ENCODE measurements around the gene BEX3.
A peak's percentile ranks its signal among the peaks of the same experiment; 100 is the strongest.

The BEX3 gene

DNA sequence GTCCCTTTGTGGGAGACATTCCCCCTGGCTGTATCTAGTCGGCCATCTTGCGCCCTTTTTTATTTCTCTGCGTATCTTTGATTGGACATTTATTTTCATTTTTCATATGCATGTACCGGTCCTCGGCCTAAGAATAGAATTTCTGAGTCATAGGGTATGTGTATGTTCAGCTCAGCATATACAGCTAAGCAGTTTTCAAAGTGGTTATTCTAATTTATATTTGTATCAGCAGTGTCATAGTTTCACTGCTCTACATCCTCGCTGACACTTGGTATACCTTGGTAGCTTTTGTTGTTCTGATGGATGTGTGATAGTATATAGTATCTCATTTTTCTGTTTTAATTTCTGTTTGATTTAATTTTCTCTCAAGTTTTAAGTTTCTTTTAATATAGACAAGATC lies 38.7 kb downstream of the BEX3 start:
- no peak overlapping the region for H3K23ac ChIP-seq (ENCODE audit: low read length)
- H3K27ac ChIP-seq (ENCODE audit: low read depth, low read length): no peak overlapping the region
- DNase-seq: no peak
- H3K9ac ChIP-seq (ENCODE audit: low read length): no peak overlapping the region
- H3K27me3 ChIP-seq (ENCODE audit: insufficient read depth, low read length, poor library complexity): no peaks in the 10 kb centered on the region
- H3K4me2 ChIP-seq (ENCODE audit: low read length): no peak overlapping the region
- no peaks in the 10 kb centered on the region for H3K4me1 ChIP-seq (ENCODE audit: control insufficient read depth, low read depth, low read length)
- no peak overlapping the region for H3K18ac ChIP-seq (ENCODE audit: low read length)
- no peak overlapping the region for H3K56ac ChIP-seq (ENCODE audit: low read length)
- no CpG with 5 or more reads among the region's 6 CpGs for WGBS (ENCODE audit: extremely low coverage, insufficient coverage, low lambda C conversion rate)
- no peaks in the 10 kb centered on the region for H3K79me1 ChIP-seq (ENCODE audit: low read length)
- H4K5ac ChIP-seq (ENCODE audit: low read length): no peak overlapping the region
- H3K4ac ChIP-seq (ENCODE audit: low read depth, low read length): no peak overlapping the region
- H2BK5ac ChIP-seq (ENCODE audit: low read length): no peak overlapping the region
- no peak overlapping the region for H3K4me3 ChIP-seq (ENCODE audit: low read length)
- no peaks in the 10 kb centered on the region for H3K36me3 ChIP-seq (ENCODE audit: control insufficient read depth, insufficient read depth, low read length)
- H4K8ac ChIP-seq (ENCODE audit: low read depth, low read length): no peak overlapping the region
- no peak overlapping the region for H2BK15ac ChIP-seq (replicated peaks; ENCODE audit: low read depth)
- no peaks in the 10 kb centered on the region for H3K79me2 ChIP-seq (ENCODE audit: control insufficient read depth, insufficient read depth, low read length)
- no peak overlapping the region for H2BK120ac ChIP-seq (ENCODE audit: low read depth, low read length)
- H2AK5ac ChIP-seq (ENCODE audit: low read length): no peak overlapping the region

DNA sequence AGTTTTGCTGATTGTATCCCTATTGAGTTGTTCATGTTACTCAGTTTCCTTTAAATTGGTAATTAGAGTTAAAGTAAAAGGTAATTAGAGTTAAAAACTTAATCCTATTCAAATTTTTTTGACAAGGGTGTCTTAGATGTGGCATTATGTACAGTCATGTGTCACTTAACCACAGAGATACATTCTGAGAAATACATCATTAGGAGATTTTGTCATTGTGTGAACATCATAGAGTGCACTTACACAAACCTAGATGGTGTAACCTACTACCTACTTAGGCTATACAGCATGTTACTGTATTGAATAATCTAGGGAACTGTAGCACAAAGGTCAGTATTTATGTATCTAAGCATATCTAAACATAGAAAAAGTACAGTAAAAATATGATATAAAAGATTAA lies 39.2 kb downstream of the BEX3 start:
- Histone ChIP-seq H3K36me3 (ENCODE audit: control insufficient read depth, insufficient read depth, low read length) (no peaks in the 10 kb centered on the region), H2AK5ac (ENCODE audit: low read length) (no peak overlapping the region), H3K4me3 (ENCODE audit: low read length) (no peak overlapping the region), H2BK5ac (ENCODE audit: low read length) (no peak overlapping the region), H3K27ac (ENCODE audit: low read depth, low read length) (no peak overlapping the region), H3K79me2 (ENCODE audit: control insufficient read depth, insufficient read depth, low read length) (no peaks in the 10 kb centered on the region), H3K23ac (ENCODE audit: low read length) (no peak overlapping the region), H3K18ac (ENCODE audit: low read length) (no peak overlapping the region), H3K4me1 (ENCODE audit: control insufficient read depth, low read depth, low read length) (no peaks in the 10 kb centered on the region), H3K4ac (ENCODE audit: low read depth, low read length) (no peak overlapping the region), H3K56ac (ENCODE audit: low read length) (no peak overlapping the region), H2BK15ac (replicated peaks; ENCODE audit: low read depth) (no peak overlapping the region), H2BK120ac (ENCODE audit: low read depth, low read length) (no peak overlapping the region), H3K4me2 (ENCODE audit: low read length) (no peak overlapping the region), H4K5ac (ENCODE audit: low read length) (no peak overlapping the region), H3K79me1 (ENCODE audit: low read length) (no peaks in the 10 kb centered on the region), H3K27me3 (ENCODE audit: insufficient read depth, low read length, poor library complexity) (no peaks in the 10 kb centered on the region), H4K8ac (ENCODE audit: low read depth, low read length) (no peak overlapping the region), H3K9ac (ENCODE audit: low read length) (no peak overlapping the region)
- DNase-seq: no peak

DNA sequence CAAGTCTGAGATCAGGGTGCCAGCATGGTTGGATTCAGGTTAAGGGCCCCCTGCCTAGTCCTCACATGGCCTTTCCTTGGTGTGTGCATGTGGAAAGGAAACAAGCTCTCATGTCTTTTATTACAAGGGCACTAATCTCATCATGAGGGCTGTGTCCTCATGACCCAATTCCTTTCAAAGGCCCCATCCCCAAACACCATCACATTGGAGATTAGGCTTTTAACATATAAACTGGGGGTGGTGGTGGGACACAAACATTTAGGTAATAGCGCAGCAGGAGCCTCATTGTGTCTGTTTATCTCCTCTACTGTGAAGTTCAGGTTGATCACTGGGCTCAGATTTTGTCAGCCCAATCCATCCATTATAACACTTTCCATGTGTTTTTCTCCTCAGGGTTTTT lies 41.0 kb downstream of the BEX3 start:
- no peak overlapping the region for H4K8ac ChIP-seq (ENCODE audit: low read depth, low read length)
- no peak overlapping the region for H3K18ac ChIP-seq (ENCODE audit: low read length)
- no peak overlapping the region for H3K4me3 ChIP-seq (ENCODE audit: low read length)
- H3K79me1 ChIP-seq (ENCODE audit: low read length): no peaks in the 10 kb centered on the region
- no peak overlapping the region for H3K4me2 ChIP-seq (ENCODE audit: low read length)
- H3K36me3 ChIP-seq (ENCODE audit: control insufficient read depth, insufficient read depth, low read length): no peaks in the 10 kb centered on the region
- no peak overlapping the region for H2AK5ac ChIP-seq (ENCODE audit: low read length)
- H3K27ac ChIP-seq (ENCODE audit: low read depth, low read length): no peak overlapping the region
- no peaks in the 10 kb centered on the region for H3K27me3 ChIP-seq (ENCODE audit: insufficient read depth, low read length, poor library complexity)
- H4K5ac ChIP-seq (ENCODE audit: low read length): no peak overlapping the region
- no peaks in the 10 kb centered on the region for H3K79me2 ChIP-seq (ENCODE audit: control insufficient read depth, insufficient read depth, low read length)
- peak; percentile 58 for DNase-seq
- H3K4ac ChIP-seq (ENCODE audit: low read depth, low read length): no peak overlapping the region
- H2BK5ac ChIP-seq (ENCODE audit: low read length): no peak overlapping the region
- H2BK120ac ChIP-seq (ENCODE audit: low read depth, low read length): no peak overlapping the region
- no peaks in the 10 kb centered on the region for H3K4me1 ChIP-seq (ENCODE audit: control insufficient read depth, low read depth, low read length)
- no CpG with 5 or more reads among the region's 1 CpG for WGBS (ENCODE audit: extremely low coverage, insufficient coverage, low lambda C conversion rate)
- H3K9ac ChIP-seq (ENCODE audit: low read length): no peak overlapping the region
- no peak overlapping the region for H3K56ac ChIP-seq (ENCODE audit: low read length)
- H2BK15ac ChIP-seq (replicated peaks; ENCODE audit: low read depth): no peak overlapping the region
- no peak overlapping the region for H3K23ac ChIP-seq (ENCODE audit: low read length)

DNA sequence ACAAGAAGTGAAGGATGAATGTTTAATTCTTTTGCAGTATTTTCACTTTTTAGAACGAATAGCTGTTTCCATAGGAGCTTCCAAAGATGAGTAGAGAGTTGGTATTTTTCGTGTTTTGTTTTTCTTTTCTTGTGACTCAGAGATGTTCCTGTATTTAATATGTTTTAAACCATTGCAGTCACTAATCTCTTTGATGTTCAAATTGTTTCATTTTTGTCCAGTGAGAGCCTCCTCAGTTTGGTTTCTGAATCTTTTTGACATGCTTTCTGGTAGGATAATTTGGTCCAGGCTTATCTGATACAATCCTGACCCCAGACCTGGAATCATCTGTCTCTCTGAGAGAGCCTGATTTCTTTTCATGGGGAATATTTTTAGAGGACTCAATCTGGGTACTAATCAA lies 41.6 kb downstream of the BEX3 start:
- no peak for DNase-seq
- H4K5ac ChIP-seq (ENCODE audit: low read length): no peak overlapping the region
- no peak overlapping the region for H3K56ac ChIP-seq (ENCODE audit: low read length)

DNA sequence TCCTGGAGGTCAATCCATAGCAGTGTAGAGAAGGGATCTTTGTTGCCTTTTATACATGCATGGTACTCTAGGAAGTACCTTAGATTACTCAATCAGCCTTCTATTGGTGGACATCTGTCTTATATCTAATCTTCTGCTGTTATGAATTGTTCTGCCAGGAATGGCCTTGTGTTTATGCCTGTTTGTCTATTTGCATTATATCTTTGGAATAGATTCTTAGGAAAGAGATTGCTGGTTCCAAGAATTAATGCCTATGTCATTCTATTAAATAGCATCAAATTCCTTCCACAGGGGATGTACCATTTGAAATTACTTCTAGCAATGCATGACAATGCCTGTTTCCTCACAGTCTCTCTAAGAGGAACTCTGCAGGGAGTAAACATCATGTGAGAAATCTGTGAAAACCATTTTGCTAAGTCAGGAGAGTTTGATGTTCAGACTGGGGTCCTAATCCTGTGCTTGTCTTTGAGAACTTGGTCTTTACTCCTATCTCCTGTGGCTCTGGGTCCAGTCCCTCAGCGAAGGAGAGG lies 42.5 kb downstream of the BEX3 start:
- no peak overlapping the region for H2BK15ac ChIP-seq (replicated peaks; ENCODE audit: low read depth)
- H3K27me3 ChIP-seq (ENCODE audit: insufficient read depth, low read length, poor library complexity): no peaks in the 10 kb centered on the region
- H3K9ac ChIP-seq (ENCODE audit: low read length): no peak overlapping the region
- WGBS (ENCODE audit: extremely low coverage, insufficient coverage, low lambda C conversion rate): no CpG with 5 or more reads among the region's 1 CpG
- no peak overlapping the region for H4K5ac ChIP-seq (ENCODE audit: low read length)
- H3K79me2 ChIP-seq (ENCODE audit: control insufficient read depth, insufficient read depth, low read length): no peaks in the 10 kb centered on the region
- no peak overlapping the region for H4K8ac ChIP-seq (ENCODE audit: low read depth, low read length)
- H3K4me1 ChIP-seq (ENCODE audit: control insufficient read depth, low read depth, low read length): no peaks in the 10 kb centered on the region
- H2BK120ac ChIP-seq (ENCODE audit: low read depth, low read length): no peak overlapping the region
- H3K56ac ChIP-seq (ENCODE audit: low read length): no peak overlapping the region
- DNase-seq: no peak
- no peak overlapping the region for H3K4ac ChIP-seq (ENCODE audit: low read depth, low read length)
- H3K18ac ChIP-seq (ENCODE audit: low read length): no peak overlapping the region
- H3K79me1 ChIP-seq (ENCODE audit: low read length): no peaks in the 10 kb centered on the region
- H3K36me3 ChIP-seq (ENCODE audit: control insufficient read depth, insufficient read depth, low read length): no peaks in the 10 kb centered on the region
- H2BK5ac ChIP-seq (ENCODE audit: low read length): no peak overlapping the region
- no peak overlapping the region for H3K4me3 ChIP-seq (ENCODE audit: low read length)
- no peak overlapping the region for H3K23ac ChIP-seq (ENCODE audit: low read length)
- no peak overlapping the region for H3K27ac ChIP-seq (ENCODE audit: low read depth, low read length)
- H2AK5ac ChIP-seq (ENCODE audit: low read length): no peak overlapping the region
- H3K4me2 ChIP-seq (ENCODE audit: low read length): no peak overlapping the region

More for the DNA sequence above, 41.6 kb downstream of the BEX3 start:
- Histone ChIP-seq H3K27ac (ENCODE audit: low read depth, low read length) (no peak overlapping the region), H3K79me1 (ENCODE audit: low read length) (no peaks in the 10 kb centered on the region), H3K4me3 (ENCODE audit: low read length) (no peak overlapping the region), H3K27me3 (ENCODE audit: insufficient read depth, low read length, poor library complexity) (no peaks in the 10 kb centered on the region), H2BK15ac (replicated peaks; ENCODE audit: low read depth) (no peak overlapping the region), H3K9ac (ENCODE audit: low read length) (no peak overlapping the region), H4K8ac (ENCODE audit: low read depth, low read length) (no peak overlapping the region), H3K18ac (ENCODE audit: low read length) (no peak overlapping the region), H2BK5ac (ENCODE audit: low read length) (no peak overlapping the region), H3K36me3 (ENCODE audit: control insufficient read depth, insufficient read depth, low read length) (no peaks in the 10 kb centered on the region), H3K23ac (ENCODE audit: low read length) (no peak overlapping the region), H3K4ac (ENCODE audit: low read depth, low read length) (no peak overlapping the region), H2AK5ac (ENCODE audit: low read length) (no peak overlapping the region), H3K4me2 (ENCODE audit: low read length) (no peak overlapping the region), H3K79me2 (ENCODE audit: control insufficient read depth, insufficient read depth, low read length) (no peaks in the 10 kb centered on the region), H2BK120ac (ENCODE audit: low read depth, low read length) (no peak overlapping the region), H3K4me1 (ENCODE audit: control insufficient read depth, low read depth, low read length) (no peaks in the 10 kb centered on the region)
- no CpG with 5 or more reads among the region's 2 CpGs for WGBS (ENCODE audit: extremely low coverage, insufficient coverage, low lambda C conversion rate)

DNA sequence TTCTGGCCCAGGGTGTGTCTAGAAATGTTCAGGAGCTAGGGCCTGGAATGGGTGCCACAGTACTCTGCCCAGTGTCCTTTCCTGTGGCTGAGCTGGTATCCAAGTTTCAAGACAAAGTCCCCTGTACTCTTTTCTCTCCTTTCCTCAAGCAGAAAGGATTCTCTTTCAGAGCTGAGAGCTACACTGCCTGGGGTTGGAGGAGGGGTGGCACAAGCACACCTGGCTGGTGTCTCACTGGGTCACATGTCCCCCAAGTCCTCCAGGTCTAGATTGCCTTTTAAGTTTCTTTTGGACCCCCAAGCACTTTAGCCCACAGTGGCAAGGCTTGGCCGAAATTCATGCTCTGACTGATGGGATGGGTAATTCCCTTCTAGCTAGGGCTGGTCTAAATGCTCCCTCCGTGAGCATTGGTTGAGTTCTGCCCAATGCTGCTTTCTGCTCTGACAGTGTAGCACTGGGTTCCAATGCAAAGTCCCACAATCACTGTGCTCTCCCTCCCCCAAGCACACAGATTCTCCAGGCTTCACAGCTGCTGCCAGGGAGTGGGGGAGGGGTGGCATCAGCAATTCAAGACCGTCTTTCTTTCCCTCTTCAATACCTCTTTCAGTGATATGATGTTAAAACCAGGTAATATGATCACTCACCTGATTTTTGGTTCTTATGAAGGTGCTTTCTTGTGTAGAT lies 47.8 kb downstream of the BEX3 start:
- Histone ChIP-seq H2BK15ac (replicated peaks; ENCODE audit: low read depth) (no peak overlapping the region), H3K79me2 (ENCODE audit: control insufficient read depth, insufficient read depth, low read length) (no peaks in the 10 kb centered on the region), H2AK5ac (ENCODE audit: low read length) (no peak overlapping the region), H3K23ac (ENCODE audit: low read length) (no peak overlapping the region), H4K8ac (ENCODE audit: low read depth, low read length) (no peak overlapping the region), H3K18ac (ENCODE audit: low read length) (no peak overlapping the region), H3K4me1 (ENCODE audit: control insufficient read depth, low read depth, low read length) (peaks cover 8% of the 10 kb centered on the region), H3K27me3 (ENCODE audit: insufficient read depth, low read length, poor library complexity) (no peaks in the 10 kb centered on the region), H3K4me3 (ENCODE audit: low read length) (no peak overlapping the region), H3K4ac (ENCODE audit: low read depth, low read length) (no peak overlapping the region), H4K5ac (ENCODE audit: low read length) (no peak overlapping the region), H2BK5ac (ENCODE audit: low read length) (no peak overlapping the region), H2BK120ac (ENCODE audit: low read depth, low read length) (no peak overlapping the region), H3K9ac (ENCODE audit: low read length) (peak overlapping the region; percentile 32), H3K36me3 (ENCODE audit: control insufficient read depth, insufficient read depth, low read length) (no peaks in the 10 kb centered on the region), H3K4me2 (ENCODE audit: low read length) (no peak overlapping the region), H3K79me1 (ENCODE audit: low read length) (no peaks in the 10 kb centered on the region), H3K56ac (ENCODE audit: low read length) (peak overlapping the region; percentile 25), H3K27ac (ENCODE audit: low read depth, low read length) (peak overlapping the region; percentile 57)
- DNase-seq: peak; percentile 88
- no CpG with 5 or more reads among the region's 3 CpGs for WGBS (ENCODE audit: extremely low coverage, insufficient coverage, low lambda C conversion rate)
